Measurements from ENCODE around the gene TUBAL3.

Gene TUBAL3

DNA sequence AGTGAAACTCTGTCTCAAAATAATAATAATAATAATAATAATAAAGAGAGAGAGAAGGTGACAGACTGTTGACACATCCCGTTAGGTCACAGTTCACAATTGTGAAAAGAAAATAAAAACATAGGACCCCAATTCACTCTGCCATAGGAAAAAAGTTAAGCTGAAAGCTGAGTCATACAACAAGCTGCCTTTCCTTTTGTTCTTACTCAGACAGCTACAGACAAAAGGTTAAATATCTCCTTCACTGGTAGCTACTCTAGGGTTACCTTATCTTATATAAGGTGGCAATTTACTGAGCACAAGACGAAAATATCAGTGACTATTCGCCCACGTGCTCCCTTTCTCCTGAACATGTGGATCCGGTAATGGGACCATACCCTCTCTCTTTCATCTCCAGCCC is 17.5 kb downstream of the TUBAL3 start:
- in situ Hi-C loops (cut with MboI; ENCODE audit: low sequenced_read_pairs): loop anchor here (25.0 kb wide), 1 partner anchor 550 kb away; the partner anchor contains the start of gene AKR1E2

DNA sequence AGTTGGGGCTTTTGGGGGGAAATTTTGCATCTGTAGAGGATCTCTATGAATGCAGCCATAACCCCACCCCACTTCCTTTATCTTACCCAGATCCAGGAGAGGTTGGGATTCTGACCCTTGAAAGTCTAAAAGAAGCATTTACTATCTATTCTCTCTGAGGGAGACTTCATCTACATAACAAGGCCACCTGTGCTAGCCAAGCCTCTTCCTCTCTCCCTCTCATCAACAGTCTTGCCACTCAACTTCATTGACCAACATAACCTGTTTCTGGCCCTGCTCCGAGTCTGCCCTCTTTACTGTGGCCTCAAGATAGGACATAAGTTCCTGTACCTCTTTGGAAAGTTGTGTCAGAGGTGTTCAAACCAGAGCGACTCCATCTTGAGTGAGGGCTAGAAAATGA is 19.4 kb downstream of the TUBAL3 start:
- in situ Hi-C loops (cut with MboI; ENCODE audit: low sequenced_read_pairs): loop anchor here (25.0 kb wide), 1 partner anchor 548 kb away; the partner anchor contains the start of gene AKR1E2

GRCh38 chr10:5381187-5381586 is 23.4 kb downstream of the TUBAL3 start:
- in situ Hi-C loops (cut with MboI; ENCODE audit: low sequenced_read_pairs): loop anchor here (25.0 kb wide), 1 partner anchor 544 kb away; the partner anchor contains the start of gene AKR1E2

DNA sequence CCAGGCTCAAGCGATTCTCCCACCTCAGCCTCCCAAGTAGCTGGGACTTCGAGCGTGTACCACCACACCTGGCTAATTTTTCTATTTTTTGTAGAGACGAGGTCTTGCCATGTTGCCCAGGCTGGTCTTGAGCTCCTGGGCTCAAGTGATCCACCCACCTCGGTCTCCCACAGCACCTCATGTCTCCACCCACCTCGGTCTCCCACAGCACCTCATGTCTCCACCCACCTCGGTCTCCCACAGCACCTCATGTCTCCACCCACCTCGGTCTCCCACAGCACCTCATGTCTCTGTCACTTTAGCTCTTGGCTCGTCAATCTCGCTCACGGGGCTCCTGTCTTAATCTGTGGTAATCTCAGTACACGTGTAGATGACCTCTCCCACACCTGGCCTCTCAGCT is 24.2 kb downstream of the TUBAL3 start:
- in situ Hi-C loops (cut with MboI; ENCODE audit: low sequenced_read_pairs): loop anchor here (25.0 kb wide), 1 partner anchor 543 kb away; the partner anchor contains the start of gene AKR1E2

DNA sequence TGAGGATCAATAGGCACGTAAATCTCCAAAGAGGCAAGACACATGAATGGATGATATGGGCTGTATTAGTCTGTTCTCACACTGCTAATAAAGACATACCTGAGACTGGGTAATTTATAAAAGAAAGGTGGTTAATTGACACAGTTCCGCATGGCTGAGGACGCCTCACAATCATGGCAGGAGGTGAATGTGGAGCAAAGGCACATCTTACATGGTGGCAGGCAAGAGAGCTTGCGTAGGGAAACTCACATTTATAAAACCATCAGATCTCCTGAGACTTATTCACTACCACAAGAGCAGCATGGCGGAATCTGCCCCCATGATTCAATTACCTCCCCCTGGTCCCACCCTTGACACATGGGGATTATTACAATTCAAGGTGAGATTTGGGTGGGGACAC is 25.4 kb downstream of the TUBAL3 start:
- in situ Hi-C loops (cut with MboI; ENCODE audit: low sequenced_read_pairs): loop anchor here (25.0 kb wide), 1 partner anchor 542 kb away; the partner anchor contains the start of gene AKR1E2

DNA sequence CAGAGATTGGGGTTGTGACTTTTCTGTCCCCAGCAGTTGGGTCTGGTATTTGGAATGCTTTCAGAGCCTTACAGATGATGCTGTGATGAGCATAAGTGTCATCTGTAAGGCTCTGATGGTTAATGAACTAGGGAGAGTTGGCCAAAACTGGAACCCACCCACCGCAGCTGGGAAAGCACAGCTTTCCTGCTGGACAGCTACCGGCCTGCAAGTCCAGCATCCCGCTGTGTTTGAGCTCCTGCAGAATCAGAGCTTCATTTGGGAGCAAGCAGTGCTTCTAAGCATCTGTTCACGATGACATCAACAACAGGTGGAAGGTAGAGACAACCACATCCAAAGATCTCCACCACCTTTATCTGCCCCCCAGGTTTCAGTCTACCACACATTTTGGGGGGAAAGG is 28.2 kb downstream of the TUBAL3 start:
- in situ Hi-C loops (cut with MboI; ENCODE audit: low sequenced_read_pairs): loop anchor here (25.0 kb wide), 1 partner anchor 539 kb away; the partner anchor contains the start of gene AKR1E2

GRCh38 chr10:5373891-5374611 is 30.6 kb downstream of the TUBAL3 start:
- in situ Hi-C loops (cut with MboI; ENCODE audit: low sequenced_read_pairs): no loop called here

DNA sequence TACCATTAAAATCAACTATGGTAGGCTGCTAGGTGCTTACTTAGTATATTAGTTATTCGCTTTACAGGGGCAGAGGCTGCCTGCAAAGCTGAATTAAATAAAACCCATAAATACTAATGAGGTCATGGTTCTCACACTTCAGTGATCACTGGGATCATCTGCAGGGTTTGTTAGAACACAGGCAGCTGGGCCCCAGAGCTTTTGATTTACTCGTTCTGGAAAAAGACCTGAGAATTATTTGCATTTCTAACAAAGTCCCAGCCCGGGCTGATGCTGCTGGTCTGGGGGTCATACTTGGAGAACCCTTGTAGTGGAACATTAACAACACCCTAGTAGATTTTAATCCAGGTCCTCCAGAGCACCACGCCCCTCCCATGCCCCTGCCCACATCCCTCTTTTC is 31.3 kb downstream of the TUBAL3 start:
- in situ Hi-C loops (cut with MboI; ENCODE audit: low sequenced_read_pairs): no loop called here

GRCh38 chr10:5370493-5371352 is 33.9 kb downstream of the TUBAL3 start:
- in situ Hi-C loops (cut with MboI; ENCODE audit: low sequenced_read_pairs): no loop called here

- in situ Hi-C loops (cut with MboI; ENCODE audit: low sequenced_read_pairs): no loop called here
These were observed 35.1 kb downstream of the TUBAL3 start for GRCh38 chr10:5369362-5370158.

- in situ Hi-C loops (cut with MboI; ENCODE audit: low sequenced_read_pairs): no loop called here
These were observed 38.7 kb downstream of the TUBAL3 start for GRCh38 chr10:5365928-5366327.

GRCh38 chr10:5364890-5365338 is 39.7 kb downstream of the TUBAL3 start, which contains the start of gene UCN3:
TSS of gene UCN3 (plus strand) at chr10:5364966. CDS start at chr10:5373721, 8,755 bp downstream.
- in situ Hi-C loops (cut with MboI; ENCODE audit: low sequenced_read_pairs): no loop called here

GRCh38 chr10:5364374-5364773 is 40.3 kb downstream of the TUBAL3 start:
- in situ Hi-C loops (cut with MboI; ENCODE audit: low sequenced_read_pairs): no loop called here

DNA sequence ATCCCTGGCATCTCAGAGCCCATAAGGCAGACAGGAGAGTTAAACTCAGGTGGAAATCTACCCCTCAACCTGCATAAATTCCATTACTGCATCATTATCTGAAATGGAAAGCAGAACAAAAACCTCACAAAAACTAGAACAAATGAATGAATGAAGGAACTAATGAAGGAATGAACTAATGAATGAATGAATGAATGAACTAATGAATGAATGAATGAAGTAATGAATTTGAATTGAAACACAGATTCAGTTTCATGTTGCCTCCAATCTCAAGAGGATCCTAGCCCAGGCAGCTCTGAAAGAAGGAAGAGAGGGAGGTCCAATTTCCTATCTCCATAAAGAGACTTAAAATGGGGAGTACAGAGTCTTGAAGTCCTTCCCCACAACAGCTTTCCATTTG is 41.8 kb downstream of the TUBAL3 start:
- in situ Hi-C loops (cut with MboI; ENCODE audit: low sequenced_read_pairs): no loop called here

- in situ Hi-C loops (cut with MboI; ENCODE audit: low sequenced_read_pairs): no loop called here
These were observed 42.7 kb downstream of the TUBAL3 start for GRCh38 chr10:5361966-5362365.

DNA sequence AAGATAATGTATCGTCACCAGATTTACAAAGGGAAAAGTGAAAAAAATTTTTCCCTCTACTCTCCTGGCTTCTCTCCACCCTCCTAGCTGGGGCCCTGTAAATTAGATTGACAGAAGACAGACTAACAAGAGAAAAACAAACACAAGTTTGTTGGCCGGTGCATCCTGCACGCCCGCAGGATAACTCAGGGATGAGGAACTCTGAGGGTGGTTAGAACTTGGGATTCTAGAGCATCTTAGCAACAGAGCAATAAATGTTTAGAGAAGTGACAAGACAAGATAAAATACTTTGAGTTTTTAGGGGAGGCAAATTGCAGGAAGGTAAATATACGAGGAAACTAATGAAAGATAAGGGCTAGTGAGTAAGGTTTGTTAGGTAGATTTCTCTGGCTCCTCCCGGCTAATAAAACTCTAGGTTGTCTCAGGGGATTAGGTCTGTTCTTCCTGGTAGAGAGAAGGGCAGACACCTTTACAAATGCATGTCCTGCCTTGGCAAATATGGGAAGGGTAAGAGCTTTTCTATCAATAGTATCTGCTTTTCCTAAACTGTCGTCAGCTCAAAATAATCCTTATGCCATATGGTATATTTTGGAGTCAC is 44.2 kb downstream of the TUBAL3 start:
- in situ Hi-C loops (cut with MboI; ENCODE audit: low sequenced_read_pairs): no loop called here

DNA sequence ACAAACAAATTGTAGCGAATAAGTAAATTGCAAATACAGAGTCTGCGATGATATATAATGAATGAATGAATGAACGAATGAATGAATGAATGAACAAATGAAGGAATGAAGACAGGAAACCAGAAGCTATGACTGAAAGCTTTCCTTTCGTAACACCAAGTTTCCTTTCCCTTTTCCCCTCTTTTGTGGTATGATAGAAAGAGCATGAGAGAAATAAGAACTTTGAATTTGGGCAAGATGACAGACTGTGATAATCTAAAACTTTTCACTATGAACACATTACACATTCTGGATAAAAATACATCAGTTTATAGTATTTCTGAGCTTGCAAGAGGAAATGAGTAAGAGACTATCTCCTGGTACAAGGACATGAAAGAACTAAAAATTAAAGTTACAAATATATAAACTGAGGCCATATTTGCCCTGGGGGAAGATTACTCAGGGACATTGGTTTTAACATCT is 48.3 kb downstream of the TUBAL3 start:
- in situ Hi-C loops (cut with MboI; ENCODE audit: low sequenced_read_pairs): no loop called here

DNA sequence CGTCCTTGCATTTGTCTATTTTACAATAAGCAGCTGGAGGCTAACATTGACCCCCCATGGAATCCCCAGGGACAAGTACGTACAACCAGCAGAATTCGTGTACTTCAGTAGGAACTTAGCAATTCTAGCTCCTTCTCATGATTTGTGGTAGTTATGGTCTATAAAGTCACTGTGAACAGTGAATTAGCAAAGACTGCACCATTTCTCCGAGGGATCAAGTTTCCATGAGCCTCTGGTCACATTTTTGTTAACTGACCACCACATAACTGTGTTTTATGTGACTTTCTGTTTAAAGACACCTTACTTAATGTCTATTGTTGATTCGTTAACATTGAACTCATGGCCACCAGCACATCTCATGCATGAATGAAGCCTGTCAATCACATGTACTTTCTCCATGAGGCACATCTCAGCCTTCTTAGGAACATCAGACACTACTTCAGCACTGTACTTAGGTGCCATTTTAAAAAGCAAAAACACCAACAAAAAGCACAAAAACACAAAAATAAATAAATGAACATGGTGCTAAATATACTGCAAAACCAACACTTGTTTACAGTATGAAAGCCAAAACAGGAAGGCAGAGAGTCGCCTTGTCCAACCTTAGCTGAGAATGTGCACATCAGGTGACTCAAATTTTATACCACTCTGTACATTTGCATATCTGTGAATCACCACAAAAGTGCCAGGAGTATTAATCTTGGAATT is 48.9 kb downstream of the TUBAL3 start:
- in situ Hi-C loops (cut with MboI; ENCODE audit: low sequenced_read_pairs): no loop called here

GRCh38 chr10:5354068-5354467 is 50.6 kb downstream of the TUBAL3 start:
- in situ Hi-C loops (cut with MboI; ENCODE audit: low sequenced_read_pairs): no loop called here

GRCh38 chr10:5349362-5349761 is 55.3 kb downstream of the TUBAL3 start:
- in situ Hi-C loops (cut with MboI; ENCODE audit: low sequenced_read_pairs): no loop called here

Measured in HL-60/S4 treated with phorbol 12-myristate 13-acetate at 8.2 ng/mL for 4 days and 3 days (cell line).